Loucy (cell line): Measurements from ENCODE around the gene TOMT.

Experiments used
- H2AFZ ChIP-seq: fragments of 200-600 bp; sonication (generic); 2 replicates; pipeline ENCODE4 v1.6.0; 2016; ENCODE audit warnings: antibody characterized with exemption, mild to moderate bottlenecking, low read length, moderate library complexity
- H3F3A ChIP-seq: fragments of 200-600 bp; 2 replicates; pipeline ENCODE4 v1.6.0; 2016; ENCODE audit warnings: antibody characterized with exemption, low read depth, mild to moderate bottlenecking
- H3K27me3 ChIP-seq: fragments of 200-600 bp; sonication (generic); 2 replicates; pipeline ENCODE4 v1.6.1; 2014; ENCODE audit warnings: low read length, mild to moderate bottlenecking; ENCODE audit not compliant: insufficient read depth, poor library complexity, severe bottlenecking
- H3K36me3 ChIP-seq: fragments of 200-600 bp; sonication (generic); 2 replicates; pipeline ENCODE4 v1.6.1; 2016; ENCODE audit warnings: low read length; ENCODE audit not compliant: insufficient read depth
- H3K4me1 ChIP-seq: fragments of 200-600 bp; sonication (generic); 2 replicates; pipeline ENCODE4 v1.5.1; 2014; ENCODE audit warnings: low read length, mild to moderate bottlenecking; ENCODE audit not compliant: insufficient read depth, poor library complexity, severe bottlenecking
- H3K4me2 ChIP-seq: fragments of 200-600 bp; sonication (generic); 2 replicates; pipeline ENCODE4 v1.6.0; 2014; ENCODE audit warnings: antibody characterized with exemption, low read length, low read depth, mild to moderate bottlenecking; ENCODE audit not compliant: poor library complexity, severe bottlenecking
- H3K4me3 ChIP-seq: fragments of 200-600 bp; sonication (generic); 2 replicates; pipeline ENCODE4 v1.5.1; 2014; ENCODE audit warnings: low read length, mild to moderate bottlenecking, mixed read lengths; ENCODE audit not compliant: poor library complexity, severe bottlenecking
- H3K79me2 ChIP-seq: fragments of 200-600 bp; sonication (generic); 2 replicates; pipeline ENCODE4 v1.6.1; 2014; ENCODE audit warnings: low read length; ENCODE audit not compliant: insufficient read depth
- H3K9ac ChIP-seq: fragments of 200-600 bp; sonication (generic); 2 replicates; pipeline ENCODE4 v1.6.0; 2014; ENCODE audit warnings: mild to moderate bottlenecking, low read depth, low read length, moderate library complexity; ENCODE audit not compliant: poor library complexity, severe bottlenecking
- H3K9me2 ChIP-seq: fragments of 200-600 bp; sonication (generic); replicated peaks from 2 replicates; pipeline ENCODE4 v1.6.1; 2016; ENCODE audit warnings: low read depth, low read length, mixed read lengths
- H3K9me3 ChIP-seq: fragments of 200-600 bp; sonication (generic); 2 replicates; pipeline ENCODE4 v1.6.1; 2014; ENCODE audit warnings: mild to moderate bottlenecking, antibody characterized with exemption, low read length, low read depth; ENCODE audit not compliant: insufficient read depth
- H4K20me1 ChIP-seq: fragments of 200-600 bp; sonication (generic); 2 replicates; pipeline ENCODE4 v1.6.0; 2014; ENCODE audit warnings: antibody characterized with exemption, low read length, mild to moderate bottlenecking; ENCODE audit not compliant: insufficient read depth, poor library complexity, severe bottlenecking
- EZH2phosphoT487 ChIP-seq: fragments of 200-600 bp; IDR thresholded peaks from 2 replicates; pipeline ENCODE4 v1.6.1; 2018; ENCODE audit warnings: antibody characterized with exemption, mild to moderate bottlenecking, moderate library complexity, borderline replicate concordance
- TF ChIP-seq, protein P1 (sequence below): fragments of 200-600 bp; sonication (generic); conservative IDR thresholded peaks from 2 replicates; pipeline ENCODE4 v1.5.1; 2014; ENCODE audit warnings: mild to moderate bottlenecking, antibody characterized with exemption, low read length

Gene TOMT

DNA sequence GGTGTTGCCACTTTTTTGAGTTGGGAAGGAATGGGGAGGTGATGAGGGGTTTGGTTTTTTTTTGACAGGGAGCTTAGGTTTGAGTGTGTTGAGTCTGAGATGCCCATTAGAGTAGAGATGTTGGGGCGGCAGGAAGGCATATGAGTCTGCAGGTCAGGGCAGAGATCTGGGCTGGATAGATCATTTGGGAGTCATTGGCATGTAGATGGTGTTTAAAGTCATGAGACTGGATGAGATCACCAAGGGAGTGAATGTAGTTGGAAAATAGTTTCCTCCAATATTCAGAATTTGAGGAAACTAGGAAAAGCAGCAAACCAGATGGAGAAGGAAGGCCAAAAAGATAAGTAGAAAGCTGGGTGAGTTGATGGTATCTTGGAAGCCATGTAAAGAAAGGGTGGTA is 8.8 kb downstream of the TOMT start:
- Histone ChIP-seq H3K9me3 (no peaks in the 10 kb centered on the region), H3K79me2 (peaks cover 9% of the 10 kb centered on the region; the same call in 1 of the 2 replicates), H4K20me1 (no peaks in the 10 kb centered on the region), H2AFZ (no peak overlapping the region), H3K4me3 (no peak overlapping the region), H3F3A (no peaks in the 10 kb centered on the region), H3K4me2 (no peak overlapping the region), H3K9ac (no peak overlapping the region), H3K9me2 (no peaks in the 10 kb centered on the region), H3K36me3 (no peaks in the 10 kb centered on the region), H3K27me3 (peaks cover 18% of the 10 kb centered on the region), H3K4me1 (peaks cover 16% of the 10 kb centered on the region)
- TF ChIP-seq, protein P1, sequence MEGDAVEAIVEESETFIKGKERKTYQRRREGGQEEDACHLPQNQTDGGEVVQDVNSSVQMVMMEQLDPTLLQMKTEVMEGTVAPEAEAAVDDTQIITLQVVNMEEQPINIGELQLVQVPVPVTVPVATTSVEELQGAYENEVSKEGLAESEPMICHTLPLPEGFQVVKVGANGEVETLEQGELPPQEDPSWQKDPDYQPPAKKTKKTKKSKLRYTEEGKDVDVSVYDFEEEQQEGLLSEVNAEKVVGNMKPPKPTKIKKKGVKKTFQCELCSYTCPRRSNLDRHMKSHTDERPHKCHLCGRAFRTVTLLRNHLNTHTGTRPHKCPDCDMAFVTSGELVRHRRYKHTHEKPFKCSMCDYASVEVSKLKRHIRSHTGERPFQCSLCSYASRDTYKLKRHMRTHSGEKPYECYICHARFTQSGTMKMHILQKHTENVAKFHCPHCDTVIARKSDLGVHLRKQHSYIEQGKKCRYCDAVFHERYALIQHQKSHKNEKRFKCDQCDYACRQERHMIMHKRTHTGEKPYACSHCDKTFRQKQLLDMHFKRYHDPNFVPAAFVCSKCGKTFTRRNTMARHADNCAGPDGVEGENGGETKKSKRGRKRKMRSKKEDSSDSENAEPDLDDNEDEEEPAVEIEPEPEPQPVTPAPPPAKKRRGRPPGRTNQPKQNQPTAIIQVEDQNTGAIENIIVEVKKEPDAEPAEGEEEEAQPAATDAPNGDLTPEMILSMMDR, result no peak
- TF ChIP-seq EZH2phosphoT487, result no peak

DNA sequence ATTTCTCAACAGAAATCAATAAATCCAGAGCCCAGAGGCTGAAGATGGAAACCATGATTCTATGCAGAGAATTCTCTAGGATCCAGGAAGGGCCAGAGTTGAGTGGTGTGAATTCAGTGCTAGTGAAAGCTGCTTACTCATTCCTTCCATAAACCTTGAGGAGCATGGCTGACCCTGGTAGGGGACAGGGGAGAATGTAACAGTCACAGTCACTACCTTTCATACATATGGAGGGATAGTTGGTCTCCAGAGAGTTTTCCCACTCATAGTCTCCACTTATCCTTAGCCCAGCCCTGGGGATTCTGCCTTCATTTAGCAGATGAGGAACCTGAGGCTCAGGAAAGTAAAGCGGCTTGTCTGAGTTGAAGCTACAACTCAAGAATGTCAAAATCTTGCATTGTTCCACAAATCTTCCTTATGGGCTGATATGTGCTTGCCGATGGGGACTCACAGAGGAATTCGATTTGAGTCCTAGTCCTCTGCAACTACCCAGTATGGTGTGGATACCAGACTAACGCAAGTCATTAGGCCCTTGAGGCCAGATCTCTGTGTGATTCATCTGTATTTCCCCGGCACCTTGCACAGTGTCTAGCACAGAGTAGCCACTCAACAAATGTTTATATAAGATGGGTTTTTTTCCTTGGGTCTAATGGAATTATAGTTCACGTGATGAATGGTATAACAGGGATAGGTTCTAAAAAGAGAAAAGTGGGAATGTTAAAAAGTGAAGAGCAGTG is 10.5 kb downstream of the TOMT start:
- no peaks in the 10 kb centered on the region for H3F3A ChIP-seq
- H3K4me3 ChIP-seq, result no peak overlapping the region
- peaks cover 16% of the 10 kb centered on the region for H3K4me1 ChIP-seq
- H3K4me2 ChIP-seq, result no peak overlapping the region
- no peaks in the 10 kb centered on the region for H3K36me3 ChIP-seq
- no peaks in the 10 kb centered on the region for H3K9me2 ChIP-seq
- H3K9me3 ChIP-seq, result no peaks in the 10 kb centered on the region
- TF ChIP-seq, protein P1, result no peak
- no peak for TF ChIP-seq EZH2phosphoT487
- H3K79me2 ChIP-seq, result peaks cover 5% of the 10 kb centered on the region; the same call in 1 of the 2 replicates
- no peak overlapping the region for H2AFZ ChIP-seq
- H3K27me3 ChIP-seq, result peaks cover 18% of the 10 kb centered on the region
- H3K9ac ChIP-seq, result no peak overlapping the region
- H4K20me1 ChIP-seq, result no peaks in the 10 kb centered on the region

DNA sequence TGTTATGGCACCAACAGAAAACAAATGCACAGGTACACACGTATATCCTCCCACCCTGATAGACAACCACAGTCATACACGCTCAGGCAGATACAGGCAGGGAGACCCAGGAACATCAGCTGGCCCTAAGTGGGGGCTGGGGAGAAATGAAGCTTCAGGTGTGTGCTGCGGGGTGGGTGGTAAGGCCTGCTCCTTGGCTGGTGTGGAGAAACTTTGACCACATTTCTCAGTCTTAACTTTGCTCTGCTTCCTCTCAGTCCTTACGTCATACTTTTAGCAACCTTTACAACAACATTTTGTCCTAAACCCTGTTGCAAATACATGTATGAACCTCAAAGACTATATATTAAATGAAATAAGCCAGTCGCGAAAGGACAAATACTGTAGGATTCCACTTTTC is 13.5 kb downstream of the TOMT start:
- no peaks in the 10 kb centered on the region for H3K9me3 ChIP-seq
- H4K20me1 ChIP-seq, result no peaks in the 10 kb centered on the region
- H3K9me2 ChIP-seq, result no peaks in the 10 kb centered on the region
- peaks cover 15% of the 10 kb centered on the region for H3K27me3 ChIP-seq
- H3K9ac ChIP-seq, result no peak overlapping the region
- TF ChIP-seq, protein P1, result no peak
- TF ChIP-seq EZH2phosphoT487, result no peak
- no peak overlapping the region for H3K4me2 ChIP-seq
- no peaks in the 10 kb centered on the region for H3F3A ChIP-seq
- no peaks in the 10 kb centered on the region for H3K79me2 ChIP-seq
- H3K4me3 ChIP-seq, result no peak overlapping the region
- no peaks in the 10 kb centered on the region for H3K36me3 ChIP-seq
- H2AFZ ChIP-seq, result 0 out of 2 replicates have a peak overlapping the region, but pooled peaks have one; percentile 23
- no peaks in the 10 kb centered on the region for H3K4me1 ChIP-seq
